Ascending aorta (tissue), 2 donors: Measurements from ENCODE around the gene SLC52A3. TPM values are rescaled to one million over a fixed set of nuclear protein-coding genes. Genes with fewer than 3 reads are reported as not detected.

Source experiments
- DNase-seq, 2 donors: peaks; one replicate each; pipeline ENCODE4 v3.0.0-alpha.2; 2019; ENCODE audit warnings: low spot score in 2 of 2
- H3K27ac ChIP-seq, 2 donors: fragments of 200-600 bp; sonication (generic); one replicate each; pipeline ENCODE4 v1.5.1; 2016 to 2017; ENCODE audit warnings: mild to moderate bottlenecking in 1 of 2
- H3K27me3 ChIP-seq: fragments of 200-600 bp; sonication (generic); one replicate; pipeline ENCODE4 v1.5.1; 2017
- H3K36me3 ChIP-seq, 2 donors: fragments of 200-600 bp; sonication (generic); one replicate each; pipeline ENCODE4 v1.5.1; 2016
- H3K4me1 ChIP-seq, 2 donors: fragments of 200-600 bp; sonication (generic); one replicate each; pipeline ENCODE4 v1.5.1; 2016 to 2017; ENCODE audit warnings: mild to moderate bottlenecking in 1 of 2
- H3K4me3 ChIP-seq, 2 donors: fragments of 200-600 bp; sonication (generic); one replicate each; pipeline ENCODE4 v1.5.1; 2016 to 2017; ENCODE audit warnings: mild to moderate bottlenecking in 1 of 2
- H3K9me3 ChIP-seq, 2 donors: fragments of 200-600 bp; sonication (generic); one replicate each; pipeline ENCODE4 v1.5.1; 2016
- CTCF ChIP-seq, 3 experiments: fragments of 200-600 bp in 2 of 3; fragments of 450-650 bp in 1 of 3; sonication (generic) in 2 of 3; IDR thresholded peaks; one replicate each; pipeline ENCODE4 v1.5.1; 2016 to 2019; ENCODE audit warnings: antibody characterized with exemption in 3 of 3, mild to moderate bottlenecking in 1 of 3, moderate library complexity in 1 of 3
- intact Hi-C: fragments of 100-400 bp; cut with DNase I; formaldehyde crosslinking; loops from one replicate; pipeline ENCODE4 v1.15.1; 2023
- total RNA-seq: library from RNA; depleted of rRNA; stranded (reverse); fragments of >200 nt; gene quantifications from one replicate; pipeline ENCODE4 v1.1.0, GENCODE V29; 2016

SLC52A3 gene
- total RNA-seq, 1 donor from 2014 or later, result 3.0 TPM

- no peak overlapping the region for H3K27ac ChIP-seq
- no peaks in the 10 kb centered on the region for H3K27me3 ChIP-seq
- intact Hi-C loops, result no loop called here
- DNase-seq, result no peak
- H3K4me3 ChIP-seq, result no peak overlapping the region
- no peaks in the 10 kb centered on the region for H3K4me1 ChIP-seq
- H3K9me3 ChIP-seq, result peaks cover 0 to 8% of the 10 kb centered on the region in 2 donors
- H3K36me3 ChIP-seq, result no peaks in the 10 kb centered on the region
- no peak for TF ChIP-seq CTCF (IDR thresholded peaks at IDR 0.05)
Observed at GRCh38 chr20:745683-746301, 22.5 kb downstream of the SLC52A3 start.

GRCh38 chr20:742156-742555 is 26.1 kb downstream of the SLC52A3 start:
- H3K27ac ChIP-seq, result no peak overlapping the region
- intact Hi-C loops, result loop anchor here (5.0 kb wide), 1 partner anchor 390 kb away; no protein-coding TSS in a partner anchor
- H3K4me3 ChIP-seq, result no peak overlapping the region
- no peaks in the 10 kb centered on the region for H3K36me3 ChIP-seq
- H3K9me3 ChIP-seq, result peaks cover 0 to 8% of the 10 kb centered on the region in 2 donors
- no peak for TF ChIP-seq CTCF (IDR thresholded peaks at IDR 0.05)
- no peaks in the 10 kb centered on the region for H3K27me3 ChIP-seq
- H3K4me1 ChIP-seq, result no peaks in the 10 kb centered on the region
- no peak for DNase-seq

GRCh38 chr20:741620-742019 is 26.7 kb downstream of the SLC52A3 start:
- no peak for TF ChIP-seq CTCF (IDR thresholded peaks at IDR 0.05)
- Histone ChIP-seq H3K9me3 (peaks cover 0 to 8% of the 10 kb centered on the region in 2 donors), H3K4me3 (no peak overlapping the region), H3K36me3 (no peaks in the 10 kb centered on the region), H3K27ac (no peak overlapping the region), H3K4me1 (no peaks in the 10 kb centered on the region), H3K27me3 (no peaks in the 10 kb centered on the region)
- intact Hi-C loops, result loop anchor here (5.0 kb wide), 1 partner anchor 389 kb away; no protein-coding TSS in a partner anchor
- DNase-seq, result no peak

GRCh38 chr20:740162-740561 is 28.1 kb downstream of the SLC52A3 start:
- Histone ChIP-seq H3K4me3 (no peak overlapping the region), H3K36me3 (no peaks in the 10 kb centered on the region), H3K27me3 (no peaks in the 10 kb centered on the region), H3K27ac (no peak overlapping the region), H3K4me1 (no peaks in the 10 kb centered on the region), H3K9me3 (peaks cover 0 to 2% of the 10 kb centered on the region in 2 donors)
- intact Hi-C loops, result loop anchor here (5.0 kb wide), 1 partner anchor 388 kb away; no protein-coding TSS in a partner anchor
- DNase-seq, result no peak
- TF ChIP-seq CTCF (IDR thresholded peaks at IDR 0.05), result no peak

GRCh38 chr20:739736-740135 is 28.6 kb downstream of the SLC52A3 start:
- no peak for TF ChIP-seq CTCF (IDR thresholded peaks at IDR 0.05)
- DNase-seq, result no peak

More at GRCh38 chr20:739736-740135, 28.6 kb downstream of the SLC52A3 start:
- Histone ChIP-seq H3K4me1 (no peaks in the 10 kb centered on the region), H3K36me3 (no peaks in the 10 kb centered on the region), H3K9me3 (no peaks in the 10 kb centered on the region), H3K27me3 (no peaks in the 10 kb centered on the region), H3K4me3 (no peak overlapping the region), H3K27ac (no peak overlapping the region)
- intact Hi-C loops, result loop anchor here (1.0 to 5.0 kb wide), 2 partner anchors 178 to 387 kb away; no protein-coding TSS in a partner anchor
